GM10248 (cell line): ENCODE data around the gene CREB1.
"Not testable (repeated sequence)": the region's sequence is repeated elsewhere in the genome, so short reads cannot be mapped to it uniquely, and the experiment has no call there.

Experiments
- CTCF ChIA-PET: fragments of 300-600 bp; sonication (Branson Sonifier 250); formaldehyde crosslinking; extraction: SDS; loops from one replicate; lab custom pipeline; 2021; ENCODE audit warnings: antibody characterized with exemption; lab: Yijun Ruan, JAX
- POLR2A ChIA-PET: fragments of 350-650 bp; sonication (Branson Sonifier 250); formaldehyde crosslinking; extraction: SDS; loops from one replicate; lab custom pipeline; 2020; ENCODE audit warnings: antibody characterized with exemption; lab: Yijun Ruan, JAX
- DNase-seq: peaks from one replicate; pipeline ENCODE4 v3.0.0; 2012; ENCODE audit errors: extremely low spot score
- CTCF ChIP-seq: IDR thresholded peaks from 2 replicates; pipeline ENCODE4 v1.5.1; 2012; ENCODE audit warnings: mild to moderate bottlenecking, low read depth; ENCODE audit errors: extremely low read depth, missing control alignments, control extremely low read depth

Gene CREB1

GRCh38 chr2:207635468-207636200, 105.9 kb downstream of the CREB1 start:
- CTCF ChIA-PET = interaction anchor here (1.3 to 3.7 kb wide), 4 partner anchors 9 to 110 kb away, joined by 4 to 29 read pairs (median 6); partner anchors contain the start of gene METTL21A
- TF ChIP-seq CTCF = no peak
- DNase-seq = no peak
- POLR2A ChIA-PET = no interaction called here

GRCh38 chr2:207639288-207639687, 109.5 kb downstream of the CREB1 start:
- CTCF ChIA-PET = interaction anchor here (0.8 to 1.6 kb wide), 3 partner anchors 12 to 53 kb away, joined by 3 to 7 read pairs (median 4); no protein-coding TSS in a partner anchor
- POLR2A ChIA-PET, DNase-seq: not testable (repeated sequence)

GRCh38 chr2:207640160-207640559, 110.4 kb downstream of the CREB1 start:
- ChIA-PET CTCF (interaction anchor here (0.8 to 1.4 kb wide), 2 partner anchors 11 to 13 kb away, joined by 4 to 7 read pairs; no protein-coding TSS in a partner anchor), POLR2A (no interaction called here)
- no peak for DNase-seq
- no peak for TF ChIP-seq CTCF

GRCh38 chr2:207640661-207641060, 110.9 kb downstream of the CREB1 start:
- CTCF ChIA-PET = interaction anchor here (0.9 to 1.4 kb wide), 2 partner anchors 14 to 70 kb away, joined by 3 to 7 read pairs; partner anchors contain the start of gene CCNYL1
- no peak for TF ChIP-seq CTCF
- POLR2A ChIA-PET = no interaction called here
- DNase-seq = no peak

GRCh38 chr2:207643892-207644291, 114.1 kb downstream of the CREB1 start:
- TF ChIP-seq CTCF = no peak
- no peak for DNase-seq
- CTCF ChIA-PET = interaction anchor here (1.3 to 1.5 kb wide), 2 partner anchors 14 to 17 kb away, joined by 3 to 5 read pairs; no protein-coding TSS in a partner anchor
- POLR2A ChIA-PET = no interaction called here

- POLR2A ChIA-PET, DNase-seq: not testable (repeated sequence)
- CTCF ChIA-PET = interaction anchor here (1.0 to 1.4 kb wide), 2 partner anchors 11 to 20 kb away, joined by 4 to 9 read pairs; no protein-coding TSS in a partner anchor
Observed at GRCh38 chr2:207646582-207646981, 116.8 kb downstream of the CREB1 start.
